Small intestine (tissue), 7 donors: ENCODE measurements around the gene CYP1A2. TPM values are rescaled to one million over a fixed set of nuclear protein-coding genes. Genes with fewer than 3 reads are reported as not detected.
"Not testable (repeated sequence)": the region's sequence is repeated elsewhere in the genome, so short reads cannot be mapped to it uniquely, and the experiment has no call there.

Experiments
- DNase-seq, 2 donors: peaks; one replicate each; pipeline versions ENCODE4 v3.0.0 to v3.0.0-alpha.2; 2013
- FAIRE-seq: peaks from 2 replicates; lab custom pipeline; 2012; peaks lifted over from hg19 to GRCh38; lab: Jason Lieb, UNC
- H3K27ac ChIP-seq, 3 donors: one replicate each; pipeline ENCODE4 v1.5.1; 2013; ENCODE audit warnings: low read length in 2 of 3, mild to moderate bottlenecking in 2 of 3, control low read depth in 1 of 3, inconsistent platforms in 1 of 3, low read depth in 1 of 3, moderate library complexity in 1 of 3
- H3K27me3 ChIP-seq, 3 donors: one replicate each; pipeline ENCODE4 v1.6.1; 2013; ENCODE audit warnings: low read length in 3 of 3, inconsistent platforms in 1 of 3; ENCODE audit not compliant: control insufficient read depth in 3 of 3, insufficient read depth in 3 of 3
- H3K36me3 ChIP-seq, 3 donors: one replicate each; pipeline ENCODE4 v1.6.1; 2013; ENCODE audit warnings: low read length in 3 of 3, inconsistent platforms in 1 of 3, low read depth in 1 of 3, mild to moderate bottlenecking in 1 of 3, moderate library complexity in 1 of 3; ENCODE audit not compliant: control insufficient read depth in 3 of 3, insufficient read depth in 2 of 3
- H3K4me1 ChIP-seq, 3 donors: one replicate each; pipeline ENCODE4 v1.6.1; 2013; ENCODE audit warnings: low read length in 2 of 3, inconsistent platforms in 1 of 3, low read depth in 1 of 3, mild to moderate bottlenecking in 1 of 3, moderate library complexity in 1 of 3; ENCODE audit not compliant: control insufficient read depth in 3 of 3, insufficient read depth in 2 of 3
- H3K4me3 ChIP-seq, 3 donors: one replicate each; pipeline ENCODE4 v1.5.1; 2013; ENCODE audit warnings: low read length in 3 of 3, control low read depth in 1 of 3, inconsistent platforms in 1 of 3, low read depth in 1 of 3, mild to moderate bottlenecking in 1 of 3, moderate library complexity in 1 of 3
- H3K9me3 ChIP-seq, 2 donors: one replicate each; pipeline ENCODE4 v1.6.1; 2013; ENCODE audit warnings: low read depth in 1 of 2, low read length in 1 of 2; ENCODE audit not compliant: control insufficient read depth in 2 of 2, insufficient read depth in 1 of 2
- WGBS, 3 donors: extraction: QIAGEN DNeasy Blood & Tissue Kit; methylation state at CpG; one replicate each; pipeline ENCODE4 v1.1.7; 2013; 5-methylcytosine and 5-hydroxymethylcytosine counted together
- polyA plus RNA-seq, 4 donors: library from polyadenylated mRNA; stranded (reverse) in 3 of 4; unstranded in 1 of 4; fragments of 200-250 nt in 3 of 4; fragments of 120-200 nt in 1 of 4; gene quantifications; one replicate each; pipeline versions ENCODE4 v1.2.1 to v1.2.3, GENCODE V29; 2013
- donor health status: healthy with polysubstance abuse.
- donor health status: control.
- donor health status: control.
- donor health status: Bipolar disorder and iron deficiency.
- donor health status: healthy.

The CYP1A2 gene
- polyA plus RNA-seq, 4 donors: not detected

GRCh38 chr15:74728699-74729098, 19.9 kb upstream of the CYP1A2 start:
- FAIRE-seq, H3K36me3 ChIP-seq, H3K4me3 ChIP-seq, H3K27ac ChIP-seq, DNase-seq, H3K9me3 ChIP-seq: not testable (repeated sequence)
- H3K4me1 ChIP-seq: peaks cover 0 to 28% (median 4%) of the 10 kb centered on the region in 3 donors
- H3K27me3 ChIP-seq: peaks cover 0 to 30% (median 7%) of the 10 kb centered on the region in 3 donors
- 79 to 92% (median 89%) methylated on average over 16 to 25 of the region's 30 CpGs for WGBS, 3 donors

DNA sequence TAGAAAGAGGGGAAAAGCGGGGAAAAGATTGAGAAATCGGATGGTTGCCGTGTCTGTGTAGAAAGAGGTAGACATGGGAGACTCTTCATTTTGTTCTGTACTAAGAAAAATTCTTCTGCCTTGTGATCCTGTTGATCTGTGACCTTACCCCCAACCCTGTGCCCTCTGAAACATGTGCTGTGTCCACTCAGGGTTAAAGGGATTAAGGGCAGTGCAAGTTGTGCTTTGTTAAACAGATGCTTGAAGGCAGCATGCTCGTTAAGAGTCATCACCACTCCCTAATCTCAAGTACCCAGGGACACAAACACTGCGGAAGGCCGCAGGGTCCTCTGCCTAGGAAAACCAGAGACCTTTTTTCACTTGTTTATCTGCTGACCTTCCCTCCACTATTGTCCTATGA, 19.3 kb upstream of the CYP1A2 start:
- not testable (repeated sequence) for H3K9me3 ChIP-seq, H3K36me3 ChIP-seq, H3K27ac ChIP-seq, FAIRE-seq, H3K4me3 ChIP-seq, DNase-seq
- peaks cover 0 to 28% (median 4%) of the 10 kb centered on the region in 3 donors for H3K4me1 ChIP-seq
- WGBS, 3 donors: 75 to 79% (median 76%) methylated on average over 6 of the region's 6 CpGs
- H3K27me3 ChIP-seq: peaks cover 0 to 29% (median 7%) of the 10 kb centered on the region in 3 donors

DNA sequence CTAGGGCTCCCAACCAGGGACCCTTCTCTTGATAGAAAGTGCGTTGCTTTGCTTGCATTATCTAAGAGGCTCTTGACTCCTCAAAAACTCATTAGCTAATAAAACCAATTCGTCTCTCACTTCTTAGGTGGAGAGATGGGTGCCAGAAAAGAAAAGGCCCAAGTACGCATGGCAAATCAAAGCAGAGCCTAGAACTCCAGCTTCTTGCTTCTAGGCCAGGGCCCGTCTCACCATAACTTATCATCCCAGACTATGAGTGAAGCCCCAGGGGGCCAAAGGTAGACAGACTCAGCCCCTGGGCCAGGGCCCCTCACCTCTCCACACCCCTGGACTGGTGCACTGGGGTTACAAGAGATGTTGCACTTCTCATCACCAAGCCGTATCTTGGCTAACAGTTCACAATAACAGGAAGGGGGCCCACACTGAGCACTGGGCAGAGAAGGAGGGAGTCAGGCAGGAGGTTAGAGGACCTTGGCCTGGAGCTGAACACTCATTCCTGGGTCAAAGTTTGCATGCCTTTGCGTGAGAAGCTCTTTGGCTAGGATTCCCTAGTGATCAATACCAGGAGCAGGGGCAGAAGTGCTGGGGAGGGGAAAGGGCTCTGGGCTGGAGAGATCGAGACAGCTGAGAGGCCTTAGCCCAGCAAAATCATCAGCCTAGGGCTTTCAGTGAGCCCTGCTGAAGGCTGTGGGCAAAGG, 17.9 kb upstream of the CYP1A2 start:
- DNase-seq (peak; percentile 50 to 73), FAIRE-seq (no peak)
- no peaks in the 10 kb centered on the region for H3K9me3 ChIP-seq
- H3K4me3 ChIP-seq: no peak overlapping the region
- H3K36me3 ChIP-seq: no peaks in the 10 kb centered on the region
- 71 to 72% (median 71%) methylated on average over 7 of the region's 7 CpGs for WGBS, 3 donors
- peak overlapping the region in 1 of 3 donors; percentile 63 for H3K27ac ChIP-seq
- H3K27me3 ChIP-seq: peaks cover 0 to 26% (median 7%) of the 10 kb centered on the region in 3 donors
- peaks cover 0 to 28% (median 4%) of the 10 kb centered on the region in 3 donors for H3K4me1 ChIP-seq

DNA sequence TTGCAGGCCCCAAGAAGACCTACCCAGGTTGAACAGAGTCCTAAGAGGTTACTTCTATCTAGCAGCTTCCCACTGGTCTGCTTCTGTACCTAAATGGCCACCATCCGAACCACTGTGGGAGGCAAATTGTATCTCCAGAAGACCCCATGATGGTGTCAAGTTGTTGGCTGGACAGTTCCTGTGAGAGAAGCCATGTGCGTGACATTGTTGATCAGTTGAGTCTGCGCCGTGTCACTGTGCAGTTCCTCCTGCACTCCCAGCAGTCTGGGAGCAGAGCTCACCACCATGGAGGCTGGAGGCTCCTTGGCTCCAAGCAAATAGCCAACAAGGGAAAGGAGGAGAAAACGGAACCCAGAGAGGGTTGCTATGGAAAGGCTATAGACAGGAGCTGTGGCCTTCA, 15.8 kb upstream of the CYP1A2 start:
- 84 to 89% (median 88%) methylated on average over 5 of the region's 5 CpGs for WGBS, 3 donors
- FAIRE-seq: no peak
- no peak overlapping the region for H3K27ac ChIP-seq

GRCh38 chr15:74733269-74733668, 15.4 kb upstream of the CYP1A2 start:
- H3K9me3 ChIP-seq: no peaks in the 10 kb centered on the region
- H3K4me3 ChIP-seq: no peak overlapping the region
- H3K4me1 ChIP-seq: peaks cover 0 to 22% (median 2%) of the 10 kb centered on the region in 3 donors
- FAIRE-seq (no peak), DNase-seq (no peak)
- H3K27ac ChIP-seq: no peak overlapping the region
- H3K36me3 ChIP-seq: no peaks in the 10 kb centered on the region
- 87 to 98% (median 94%) methylated on average over 3 of the region's 3 CpGs for WGBS, 3 donors
- peaks cover 0 to 13% (median 4%) of the 10 kb centered on the region in 3 donors for H3K27me3 ChIP-seq

More for the DNA sequence above, 15.8 kb upstream of the CYP1A2 start:
- peaks cover 0 to 16% (median 4%) of the 10 kb centered on the region in 3 donors for H3K27me3 ChIP-seq
- H3K9me3 ChIP-seq: no peaks in the 10 kb centered on the region
- DNase-seq: no peak
- no peak overlapping the region for H3K4me3 ChIP-seq
- peaks cover 0 to 22% (median 2%) of the 10 kb centered on the region in 3 donors for H3K4me1 ChIP-seq
- no peaks in the 10 kb centered on the region for H3K36me3 ChIP-seq

DNA sequence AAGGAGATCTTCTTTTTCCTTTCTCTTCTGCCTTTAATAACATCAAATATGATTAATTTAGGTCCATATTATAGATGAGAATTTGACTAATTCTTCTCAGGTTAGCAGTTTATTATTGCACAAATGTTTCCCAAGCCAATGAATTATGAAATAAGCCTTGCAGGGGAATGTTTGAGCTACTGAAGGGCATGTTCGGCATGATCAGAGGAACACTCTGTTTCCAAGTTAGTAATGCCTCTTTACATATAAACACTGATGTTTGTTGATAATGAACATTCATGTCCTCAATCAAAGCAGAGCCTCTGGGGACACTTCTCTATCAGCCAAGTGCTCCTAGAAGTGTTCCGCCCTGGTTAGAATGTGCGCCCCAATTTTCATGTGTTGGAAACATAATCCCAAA, 13.3 kb upstream of the CYP1A2 start:
- Histone ChIP-seq H3K4me3 (no peak overlapping the region), H3K27ac (no peak overlapping the region), H3K36me3 (no peaks in the 10 kb centered on the region), H3K9me3 (no peaks in the 10 kb centered on the region), H3K27me3 (peaks cover 0 to 16% (median 4%) of the 10 kb centered on the region in 3 donors), H3K4me1 (peaks cover 0 to 16% (median 2%) of the 10 kb centered on the region in 3 donors)
- WGBS, 3 donors: 81 to 87% (median 84%) methylated on average over 3 of the region's 3 CpGs
- FAIRE-seq (no peak), DNase-seq (no peak)

DNA sequence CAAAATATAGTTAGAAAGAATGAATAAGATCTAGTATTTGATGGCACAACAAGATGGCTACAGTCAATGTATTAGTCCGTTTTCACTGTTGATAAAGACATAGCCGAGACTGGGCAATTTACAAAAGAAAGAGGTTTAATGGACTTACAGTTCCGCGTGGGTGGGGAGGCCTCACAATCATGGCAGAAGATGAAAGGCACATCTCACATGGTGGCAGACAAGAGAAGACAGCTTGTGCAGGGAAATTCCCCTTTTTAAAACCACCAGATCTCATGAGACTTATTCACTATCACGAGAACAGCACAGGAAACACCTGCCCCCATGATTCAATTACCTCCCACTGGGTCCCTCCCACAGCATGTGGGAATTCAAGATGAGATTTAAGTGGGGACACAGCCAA, 10.4 kb upstream of the CYP1A2 start:
- not testable (repeated sequence) for FAIRE-seq, H3K36me3 ChIP-seq, H3K4me1 ChIP-seq, H3K9me3 ChIP-seq, H3K4me3 ChIP-seq, DNase-seq, H3K27ac ChIP-seq
- WGBS, 3 donors: 56 to 70% (median 58%) methylated on average over 5 of the region's 5 CpGs
- H3K27me3 ChIP-seq: peaks cover 0 to 16% (median 4%) of the 10 kb centered on the region in 3 donors

- H3K9me3 ChIP-seq: peaks cover 0 to 6% of the 10 kb centered on the region in 2 donors
- no peak for FAIRE-seq
- H3K27me3 ChIP-seq: peaks cover 0 to 4% (median 3%) of the 10 kb centered on the region in 3 donors
- DNase-seq: no peak
- WGBS, 3 donors: 53 to 80% (median 74%) methylated on average over 5 of the region's 5 CpGs
- H3K4me1 ChIP-seq: no peaks in the 10 kb centered on the region
- no peak overlapping the region for H3K4me3 ChIP-seq
- no peaks in the 10 kb centered on the region for H3K36me3 ChIP-seq
- H3K27ac ChIP-seq: no peak overlapping the region
Measured at GRCh38 chr15:74742422-74742821, 6.2 kb upstream of the CYP1A2 start.
